H1 (cell line): Measurements from ENCODE around the gene CA7.

Experiments used
- CBX8 ChIP-seq: fragments of 300-800, 300-1000 bp; sonication (generic); IDR thresholded peaks from 2 replicates; pipeline ENCODE4 v1.7.1; 2016; ENCODE audit warnings: low read depth, low read length, borderline replicate concordance
- CTCF ChIP-seq, 3 experiments: IDR thresholded peaks; 1 replicate in 2 of 3; 2 replicates in 1 of 3; pipeline versions ENCODE4 v1.5.1 to v1.6.1; 2011; ENCODE audit warnings: low read length in 3 of 3, mild to moderate bottlenecking in 3 of 3, inconsistent platforms in 2 of 3, low read depth in 1 of 3, moderate library complexity in 1 of 3; ENCODE audit not compliant: insufficient read depth in 1 of 3; ENCODE audit errors: control extremely low read depth in 1 of 3
- EZH2 ChIP-seq: fragments of 200-600 bp; sonication (generic); IDR thresholded peaks from 2 replicates; pipeline ENCODE4 v1.7.1; 2012; ENCODE audit warnings: low read depth, mild to moderate bottlenecking, moderate library complexity, low read length, inconsistent platforms; ENCODE audit not compliant: severe bottlenecking
- JUN ChIP-seq: IDR thresholded peaks from 2 replicates; pipeline ENCODE4 v1.6.1; 2011; ENCODE audit warnings: low read depth, mild to moderate bottlenecking, improper control_type of control experiment, low read length
- JUND ChIP-seq: IDR thresholded peaks from 2 replicates; pipeline ENCODE4 v1.6.1; 2011; ENCODE audit warnings: mild to moderate bottlenecking, improper control_type of control experiment, low read length
- NRF1 ChIP-seq: IDR thresholded peaks from 2 replicates; pipeline ENCODE4 v1.6.1; 2011; ENCODE audit warnings: mild to moderate bottlenecking, low read depth, low read length, improper control_type of control experiment
- POLR2A ChIP-seq, 2 experiments: IDR thresholded peaks; 1 replicate in 1 of 2; 2 replicates in 1 of 2; pipeline ENCODE4 v1.6.1; 2011; ENCODE audit warnings: low read depth in 2 of 2, low read length in 2 of 2, mild to moderate bottlenecking in 2 of 2; ENCODE audit errors: control extremely low read depth in 1 of 2
- RAD21 ChIP-seq, 2 experiments: IDR thresholded peaks in 1 of 2; conservative IDR thresholded peaks in 1 of 2; 2 replicates each; pipeline ENCODE4 v1.6.1; 2011; ENCODE audit warnings: low read depth in 2 of 2, low read length in 2 of 2, improper control_type of control experiment in 1 of 2, inconsistent platforms in 1 of 2, mild to moderate bottlenecking in 1 of 2, moderate library complexity in 1 of 2
- SUZ12 ChIP-seq: fragments of 200-600 bp; sonication (generic); IDR thresholded peaks from 2 replicates; pipeline ENCODE4 v1.6.1; 2012; ENCODE audit warnings: mild to moderate bottlenecking, inconsistent platforms, low read length, moderate library complexity, mixed read lengths
- TBP ChIP-seq: IDR thresholded peaks from 2 replicates; pipeline ENCODE4 v1.6.1; 2011; ENCODE audit warnings: low read depth, low read length, improper control_type of control experiment
- YY1 ChIP-seq: IDR thresholded peaks from 2 replicates; pipeline ENCODE4 v1.6.1; 2011; ENCODE audit warnings: low read depth, mild to moderate bottlenecking, low read length

DNA sequence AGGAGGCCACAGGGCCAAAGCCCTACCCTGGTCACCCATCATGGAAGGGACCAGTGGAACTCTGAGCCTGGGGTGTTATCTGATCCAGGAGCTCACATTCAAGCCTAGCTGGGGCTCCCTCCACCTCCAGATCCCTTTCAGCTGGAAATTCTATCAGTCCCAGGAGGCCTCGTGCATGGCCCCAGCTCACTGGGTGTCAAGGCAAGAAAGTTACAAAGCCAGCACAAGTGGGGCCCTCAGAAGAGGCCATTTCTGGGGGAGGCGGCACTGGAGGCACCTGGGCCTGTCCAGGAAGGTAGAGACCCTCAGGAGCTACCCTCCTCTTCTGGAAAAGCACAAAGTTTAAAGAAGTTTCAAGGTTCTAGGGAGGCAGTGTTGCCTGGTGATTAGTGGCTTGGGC is 4.8 kb downstream of the CA7 start:
- no peak for TF ChIP-seq CTCF (IDR thresholded peaks at IDR 0.05; ENCODE audit: control extremely low read depth in 1 of 3, insufficient read depth in 1 of 3, low read depth in 1 of 3, low read length in 3 of 3)
- TF ChIP-seq TBP, result no peak
- no peak for TF ChIP-seq YY1
- no peak for TF ChIP-seq CBX8
- no peak for TF ChIP-seq NRF1
- no peak for TF ChIP-seq SUZ12
- TF ChIP-seq RAD21 (IDR thresholded peaks at IDR 0.05 in 1 of 2, conservative IDR thresholded peaks at IDR 0.05 in 1 of 2; ENCODE audit: low read depth in 2 of 2, low read length in 2 of 2), result no peak
- no peak for TF ChIP-seq EZH2
- no peak for TF ChIP-seq JUND
- no peak for TF ChIP-seq JUN
- no peak for TF ChIP-seq POLR2A (IDR thresholded peaks at IDR 0.05; ENCODE audit: control extremely low read depth in 1 of 2, low read depth in 2 of 2, low read length in 2 of 2)
